ENCODE measurements around the gene STRA8.

The STRA8 gene

DNA sequence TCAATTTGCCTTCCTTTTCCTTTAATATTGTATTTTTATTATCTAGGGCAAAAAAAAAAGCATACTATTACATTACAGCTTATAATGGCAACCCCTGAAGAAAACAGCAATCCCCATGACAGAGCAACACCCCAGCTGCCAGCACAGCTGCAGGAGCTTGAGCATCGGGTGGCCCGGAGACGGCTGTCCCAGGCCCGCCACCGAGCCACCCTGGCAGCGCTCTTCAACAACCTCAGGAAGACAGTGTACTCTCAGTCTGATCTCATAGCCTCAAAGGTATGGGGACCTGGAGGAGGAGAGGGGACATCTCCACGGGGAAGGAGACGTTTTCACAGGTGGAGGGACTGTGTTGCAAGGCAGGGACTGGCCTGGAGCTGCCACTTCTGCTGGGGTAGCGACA is 6.8 kb downstream of the STRA8 start:
- no peak for DNase-seq

DNA sequence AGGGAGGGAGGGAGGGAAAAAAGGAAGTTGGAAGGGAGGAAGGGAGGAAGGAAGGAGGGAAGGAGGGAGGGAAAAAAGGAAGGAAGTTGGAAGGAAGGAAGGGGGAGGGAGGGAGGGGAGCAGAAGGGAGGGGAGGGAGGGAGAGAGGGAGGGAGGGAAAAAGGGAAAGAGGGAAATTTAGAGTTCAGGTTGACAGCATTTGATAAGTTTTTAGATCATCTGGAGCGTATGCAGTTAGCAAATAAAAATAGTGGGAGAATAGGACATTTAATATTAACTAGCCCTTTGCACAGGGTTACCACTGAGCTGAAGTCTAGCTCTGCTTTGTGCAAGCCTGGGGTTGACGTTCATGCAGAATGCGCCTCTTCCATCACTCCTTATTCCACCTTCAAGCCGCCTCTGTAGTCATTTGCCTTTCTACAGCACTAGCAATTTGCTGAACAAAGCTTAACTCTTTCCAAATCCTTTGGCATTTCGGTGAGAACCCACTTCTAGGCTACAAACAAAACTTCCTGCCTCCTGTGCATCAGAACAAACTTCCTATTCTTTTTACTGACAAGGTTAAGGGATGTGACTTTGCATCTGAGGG is 8.6 kb downstream of the STRA8 start:
- no peak for DNase-seq

DNA sequence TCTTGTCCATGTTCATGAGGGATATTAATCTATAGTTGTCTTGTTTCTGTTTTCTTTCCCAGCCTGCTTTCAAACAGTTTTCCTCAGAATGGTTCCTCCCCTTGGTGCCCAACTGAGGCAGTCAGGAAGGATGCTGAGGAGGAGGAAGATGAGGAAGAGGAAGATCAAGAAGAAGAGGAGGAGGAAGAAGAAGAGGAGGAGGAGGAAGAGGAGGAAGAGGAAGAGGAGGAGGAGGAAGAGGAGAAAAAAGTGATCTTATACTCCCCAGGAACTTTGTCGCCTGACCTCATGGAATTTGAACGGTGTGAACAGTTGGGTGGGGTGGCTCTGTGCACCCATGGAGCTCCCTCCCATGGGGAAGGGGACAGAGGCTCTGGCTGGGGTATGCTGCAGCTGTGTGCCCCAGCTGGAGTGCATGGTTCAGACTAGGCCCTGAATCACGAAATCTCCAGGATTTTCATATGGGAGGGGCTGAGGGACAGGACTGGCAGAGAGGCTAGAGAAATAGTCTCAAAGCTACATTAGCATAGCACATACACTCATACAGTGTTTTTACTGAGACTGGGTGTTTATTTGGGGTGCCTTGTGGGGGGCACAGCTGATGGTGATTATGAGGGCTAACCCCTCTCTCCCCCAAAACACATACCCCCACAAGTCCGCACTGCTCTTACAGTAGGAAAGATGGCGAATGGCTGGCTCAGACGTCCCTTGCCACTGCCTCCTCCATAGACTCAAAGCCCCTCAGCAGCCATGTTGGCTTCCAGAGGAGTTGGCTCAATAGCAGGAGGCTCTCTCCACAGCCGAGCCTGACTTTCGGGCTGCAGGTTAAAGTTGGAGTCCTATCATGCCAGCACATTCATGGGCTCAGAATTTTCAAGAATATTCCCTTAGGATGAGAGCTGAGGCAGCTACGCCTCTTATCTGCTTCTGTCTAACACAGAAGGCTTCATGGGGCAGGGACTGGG is 11.9 kb downstream of the STRA8 start:
- no peak for DNase-seq

DNA sequence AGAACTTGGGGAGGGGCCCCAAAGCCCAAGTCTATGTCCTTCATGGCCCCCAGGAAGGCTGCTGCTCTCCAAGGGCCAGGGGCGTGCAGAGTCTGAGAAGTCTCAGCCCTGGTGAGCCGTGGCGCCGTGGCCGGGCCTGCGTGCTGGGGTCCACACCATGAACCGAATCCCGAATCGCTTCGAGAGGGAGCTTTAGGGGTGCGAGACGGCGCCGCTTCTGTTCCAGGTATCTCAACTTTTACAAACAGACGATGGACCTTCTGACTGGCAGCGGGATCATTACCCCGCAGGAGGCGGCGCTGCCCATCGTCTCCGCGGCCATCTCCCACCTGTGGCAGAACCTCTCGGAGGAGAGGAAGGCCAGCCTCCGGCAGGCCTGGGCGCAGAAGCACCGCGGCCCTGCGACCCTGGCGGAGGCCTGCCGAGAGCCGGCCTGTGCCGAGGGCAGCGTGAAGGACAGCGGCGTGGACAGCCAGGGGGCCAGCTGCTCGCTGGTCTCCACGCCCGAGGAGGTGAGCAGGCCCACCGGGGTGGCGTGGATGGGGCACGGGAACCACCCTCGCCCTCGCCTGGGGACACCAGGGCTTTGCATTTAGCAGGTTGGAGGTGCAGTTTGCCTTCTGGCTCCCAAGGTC is 12.7 kb downstream of the STRA8 start:
- DNase-seq, result no peak

- DNase-seq, result no peak
Observed at GRCh38 chr7:135247746-135248471, 14.3 kb downstream of the STRA8 start.

GRCh38 chr7:135248546-135248945 is 14.9 kb downstream of the STRA8 start:
- DNase-seq, result no peak

- DNase-seq, result no peak
Observed at GRCh38 chr7:135251496-135252391, 18.1 kb downstream of the STRA8 start.

- DNase-seq, result no peak
Observed at GRCh38 chr7:135253851-135254771, 20.5 kb downstream of the STRA8 start.

DNA sequence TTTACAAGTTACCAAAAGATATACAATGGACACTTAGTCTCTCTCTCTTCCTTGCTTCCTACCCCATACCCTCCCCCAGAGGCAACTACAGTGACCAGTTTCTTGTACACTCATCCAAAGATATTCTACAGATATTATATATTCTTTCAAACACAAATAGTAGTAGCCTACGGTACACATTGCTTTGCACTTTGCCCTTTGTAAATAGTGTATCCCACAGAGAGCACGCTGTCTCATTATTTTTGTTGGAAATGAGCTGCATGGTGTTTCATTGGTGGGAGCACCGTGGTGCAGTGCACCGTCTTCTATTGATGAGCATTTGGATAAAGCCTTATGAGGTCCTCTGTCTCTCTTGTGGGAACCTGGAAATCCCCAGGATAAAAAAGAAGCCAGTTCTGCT is 24.2 kb downstream of the STRA8 start:
- DNase-seq, result no peak

- no peak for DNase-seq
Observed at GRCh38 chr7:135258585-135258984, 24.9 kb downstream of the STRA8 start.

GRCh38 chr7:135259702-135260101 is 26.1 kb downstream of the STRA8 start:
- DNase-seq, result no peak

DNA sequence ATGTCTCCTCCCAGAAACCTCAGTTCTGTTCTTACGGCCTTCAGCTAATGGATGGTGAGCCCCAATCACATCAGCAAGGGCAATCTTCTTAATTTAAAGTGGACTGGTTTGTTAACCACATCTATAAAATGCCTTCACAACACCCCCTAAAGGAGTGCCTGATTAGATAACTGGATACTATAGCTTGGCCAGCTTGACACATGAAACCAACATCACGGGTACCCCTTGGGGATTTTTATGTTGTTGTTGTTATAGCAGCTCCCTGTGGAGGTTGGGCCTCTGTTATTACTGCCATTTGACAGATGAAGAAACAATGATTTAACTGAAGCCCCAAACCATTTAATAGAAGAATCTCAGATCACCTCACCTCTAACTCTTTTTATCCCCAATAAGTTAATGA is 26.8 kb downstream of the STRA8 start:
- no peak for DNase-seq

DNA sequence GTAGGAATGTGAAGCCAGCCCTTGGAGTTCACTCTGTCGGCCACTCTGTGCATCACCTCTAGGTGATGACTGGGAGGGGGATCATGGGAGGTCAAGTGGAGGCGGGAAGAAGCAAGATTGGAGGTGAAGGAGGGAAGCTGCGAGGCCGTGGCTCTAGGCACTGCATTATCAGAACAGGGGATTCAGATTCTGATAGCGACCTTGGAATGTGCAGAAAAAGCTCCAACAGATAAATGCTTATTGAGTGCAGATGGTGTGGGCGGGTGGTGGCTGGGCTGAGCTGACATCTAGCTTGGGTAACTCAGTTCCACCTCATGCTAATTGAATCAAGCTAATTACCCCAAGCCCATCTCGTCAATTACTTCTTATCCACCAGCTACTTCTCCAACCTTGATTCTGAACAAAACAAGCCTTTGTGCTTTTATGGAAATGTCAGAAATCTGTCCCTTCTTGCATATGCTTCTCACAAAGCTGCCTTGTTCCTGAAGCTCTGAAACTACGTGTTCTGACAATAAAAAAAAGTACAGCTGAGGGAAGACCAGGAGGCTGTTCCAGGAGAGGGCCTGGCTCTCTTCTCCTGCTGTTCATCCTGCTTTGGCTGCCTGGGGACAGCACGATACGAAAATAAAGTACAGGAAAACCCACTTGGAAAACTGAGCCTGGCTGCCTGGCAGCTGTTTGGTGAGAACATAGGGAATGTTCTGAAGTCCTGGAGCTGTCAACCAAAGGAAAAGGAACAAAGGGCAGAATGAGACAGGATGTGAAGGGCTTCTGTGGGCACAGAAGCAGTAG is 27.5 kb downstream of the STRA8 start:
- DNase-seq, result no peak

DNA sequence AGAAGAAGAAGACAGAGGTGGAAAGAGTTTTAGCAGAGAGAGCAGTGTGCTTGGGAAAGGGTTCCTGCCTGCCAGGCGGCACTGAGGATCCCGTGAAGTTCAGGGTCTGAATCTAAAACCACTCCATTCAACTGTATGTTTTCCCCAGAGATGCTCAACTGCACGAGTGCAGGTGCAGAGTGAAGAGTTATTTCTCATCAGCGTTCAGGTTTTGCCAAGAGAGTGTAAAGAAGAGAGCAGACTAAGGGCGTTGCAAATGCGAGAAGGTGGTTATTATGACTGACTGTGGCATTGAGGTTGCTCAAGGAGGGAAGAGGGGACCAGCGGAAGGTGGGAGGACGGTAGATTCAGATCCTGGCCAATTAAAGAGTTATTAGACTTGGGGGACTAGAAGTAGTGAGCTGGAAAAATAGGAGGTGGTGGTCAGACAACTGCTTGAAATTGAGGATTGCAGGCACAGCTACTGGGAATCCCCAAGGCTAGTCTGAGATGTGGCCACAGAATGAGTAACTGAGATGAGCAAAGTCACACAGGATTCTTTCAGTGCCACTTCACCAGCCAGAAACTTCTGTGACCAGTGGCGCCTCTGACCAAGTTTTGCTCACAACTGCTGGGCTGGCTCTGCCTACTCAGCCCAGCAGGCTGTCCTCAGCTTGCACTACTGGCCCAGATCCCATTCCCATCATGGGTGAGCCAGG is 29.1 kb downstream of the STRA8 start:
- no peak for DNase-seq

DNA sequence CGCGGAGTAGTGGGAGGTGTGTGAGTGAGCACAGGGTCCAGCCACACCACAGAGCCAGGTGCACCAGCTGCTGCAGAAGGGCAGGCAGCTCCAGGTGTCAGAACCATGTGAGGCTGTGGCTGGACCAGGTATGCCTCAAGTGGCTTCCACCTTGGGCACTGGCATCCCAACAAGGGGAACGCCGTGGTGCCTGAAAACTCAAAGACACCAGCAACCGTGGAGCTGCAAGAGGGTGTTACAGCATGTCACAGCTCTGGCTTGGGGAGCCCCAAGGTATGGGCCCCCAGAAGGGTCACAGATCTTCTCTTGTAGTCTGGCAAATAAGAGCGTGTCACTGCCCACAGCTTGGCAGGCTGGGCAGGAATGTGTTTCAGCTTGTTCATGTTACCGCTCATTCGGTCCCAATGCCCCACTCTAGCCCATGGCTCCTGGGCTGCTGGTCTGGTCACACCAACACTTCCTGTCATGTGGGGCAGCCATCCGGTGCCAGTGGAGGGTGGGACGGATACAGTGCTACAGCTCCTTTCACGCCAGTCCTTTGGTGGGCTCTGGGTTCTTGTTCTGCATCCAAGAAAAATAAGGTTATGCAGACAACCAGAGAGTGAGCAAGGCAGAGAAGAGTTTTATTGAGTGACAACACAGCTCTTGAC is 29.8 kb downstream of the STRA8 start:
- no peak for DNase-seq

DNA sequence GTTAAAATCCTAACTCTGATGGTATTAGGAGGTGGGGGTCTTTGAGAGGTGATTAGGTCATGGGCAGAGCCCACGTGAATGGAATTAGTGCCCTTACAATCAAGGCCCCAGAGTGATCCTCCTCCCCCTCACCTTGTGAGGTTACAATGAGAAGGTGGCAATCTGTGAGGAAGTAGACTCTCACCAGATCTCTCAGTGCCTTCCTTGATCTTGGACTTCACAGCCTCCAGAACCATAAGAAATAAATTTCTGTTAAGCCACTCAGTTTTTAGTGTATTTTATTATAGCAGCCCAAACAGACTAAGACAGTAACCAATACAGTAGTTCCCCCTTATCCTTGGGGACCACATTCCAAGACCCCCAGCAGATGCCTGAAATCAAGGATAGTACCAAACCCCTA is 32.0 kb downstream of the STRA8 start:
- no peak for DNase-seq

GRCh38 chr7:135269921-135270320 is 36.3 kb downstream of the STRA8 start:
- no peak for DNase-seq

GRCh38 chr7:135270577-135271254 is 37.1 kb downstream of the STRA8 start:
- no peak for DNase-seq

DNA sequence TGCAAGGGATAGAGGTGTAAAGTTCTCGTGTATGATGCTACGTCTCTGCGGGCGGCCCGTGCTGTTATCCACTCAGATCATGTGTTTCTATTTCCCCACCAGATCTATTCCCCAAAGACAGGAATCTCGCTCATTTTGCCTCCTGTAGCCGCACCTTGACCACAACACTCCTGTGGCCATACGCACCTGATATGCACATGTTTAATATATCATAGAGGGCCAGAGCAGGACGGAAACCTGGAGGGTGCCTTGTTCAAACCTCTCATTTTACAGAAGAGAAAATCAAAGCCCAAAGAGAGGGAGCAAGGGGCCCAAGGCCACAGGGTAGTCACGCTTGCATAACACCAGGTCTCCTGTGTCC is 37.6 kb downstream of the STRA8 start:
- no peak for DNase-seq

Measured in COR-L47 (cell line).